Fibroblast of lung (primary cell): Measurements from ENCODE around the gene CBFA2T3.

Experiments used
- CTCF ChIP-seq, 2 donors: IDR thresholded peaks in 1 of 2; conservative IDR thresholded peaks in 1 of 2; 1 replicate in 1 of 2; 2 replicates in 1 of 2; pipeline ENCODE4 v1.5.1; 2011 to 2012; ENCODE audit warnings: low read length in 2 of 2, control low read depth in 1 of 2, inconsistent platforms in 1 of 2, low read depth in 1 of 2, mild to moderate bottlenecking in 1 of 2
- EZH2 ChIP-seq: IDR thresholded peaks from 2 replicates; pipeline ENCODE4 v1.5.1; 2012; ENCODE audit warnings: low read length, control low read depth, mild to moderate bottlenecking; ENCODE audit errors: missing control alignments

GRCh38 chr16:88904676-88905365 is 72.2 kb downstream of the CBFA2T3 start:
- no peak for TF ChIP-seq CTCF (conservative IDR thresholded peaks at IDR 0.05 in 1 of 2, IDR thresholded peaks at IDR 0.05 in 1 of 2; ENCODE audit: low read depth in 1 of 2, low read length in 2 of 2)
- no peak for TF ChIP-seq EZH2
